IMR-90 (cell line): Measurements from ENCODE around the gene SLIT2. TPM values are rescaled to one million over a fixed set of nuclear protein-coding genes. Genes with fewer than 3 reads are reported as not detected.

ENCODE experiments used
- ATAC-seq: fragments of 200-7000 bp; cut with Tn5 transposase; 2 replicates; pipeline ENCODE4 v1.9.1; 2020; ENCODE audit warnings: low read depth, mild to moderate bottlenecking, moderate library complexity
- BruUV-seq: library from RNA; stranded (reverse); fragments of 400-500 nt; replicated peaks from 2 replicates; lab custom pipeline; 2021; lab: Mats Ljungman, UMichigan
- CTCF ChIA-PET: fragments of 300-600 bp; formaldehyde crosslinking; extraction: SDS; loops from one replicate; lab custom pipeline; 2021; ENCODE audit warnings: antibody characterized with exemption; lab: Yijun Ruan, JAX
- POLR2A ChIA-PET: fragments of 300-600 bp; sonication (Branson Sonifier 250); formaldehyde crosslinking; loops from one replicate; lab custom pipeline; 2022; ENCODE audit warnings: antibody characterized with exemption; ENCODE audit not compliant: unreplicated experiment; lab: Charles Lee
- DNase-seq: peaks from one replicate; pipeline ENCODE4 v3.0.0; 2013
- H2AFZ ChIP-seq: replicated peaks from 2 replicates; pipeline ENCODE3; 2013; ENCODE audit warnings: low read length, mild to moderate bottlenecking; ENCODE audit not compliant: poor library complexity
- H2AK5ac ChIP-seq: 2 replicates; pipeline ENCODE4 v1.6.1; 2013; ENCODE audit warnings: low read depth, low read length, inconsistent platforms
- H2AK9ac ChIP-seq: replicated peaks from 2 replicates; pipeline ENCODE3; 2013; ENCODE audit warnings: mild to moderate bottlenecking, low read depth, low read length, moderate library complexity; ENCODE audit not compliant: poor library complexity
- H2BK120ac ChIP-seq: 2 replicates; pipeline ENCODE4 v1.6.1; 2013; ENCODE audit warnings: low read depth, low read length, inconsistent platforms
- H2BK15ac ChIP-seq: 3 replicates; pipeline ENCODE4 v1.6.1; 2013; ENCODE audit warnings: low read depth, low read length, inconsistent platforms
- H2BK20ac ChIP-seq: 2 replicates; pipeline ENCODE4 v1.6.1; 2013; ENCODE audit warnings: low read depth, mild to moderate bottlenecking, inconsistent platforms, low read length, moderate library complexity
- H2BK5ac ChIP-seq: 2 replicates; pipeline ENCODE4 v1.6.1; 2013; ENCODE audit warnings: mild to moderate bottlenecking, low read depth, low read length, inconsistent platforms; ENCODE audit not compliant: poor library complexity, severe bottlenecking
- H3K14ac ChIP-seq: replicated peaks from 2 replicates; pipeline ENCODE4 v1.6.1; 2013; ENCODE audit warnings: low read depth, low read length, inconsistent platforms
- H3K18ac ChIP-seq: 2 replicates; pipeline ENCODE4 v1.6.1; 2013; ENCODE audit warnings: low read depth, low read length, control low read depth
- H3K23ac ChIP-seq: 2 replicates; pipeline ENCODE4 v1.6.1; 2013; ENCODE audit warnings: low read depth, low read length, inconsistent platforms
- H3K27ac ChIP-seq: 2 replicates; pipeline ENCODE4 v1.5.1; 2013; ENCODE audit warnings: mild to moderate bottlenecking, control low read depth, low read length; ENCODE audit not compliant: insufficient read depth
- H3K27me3 ChIP-seq: 2 replicates; pipeline ENCODE4 v1.6.1; 2013; ENCODE audit warnings: low read length; ENCODE audit not compliant: control insufficient read depth, insufficient read depth
- H3K36me3 ChIP-seq: 2 replicates; pipeline ENCODE4 v1.6.1; 2013; ENCODE audit warnings: low read length, mixed read lengths; ENCODE audit not compliant: control insufficient read depth, insufficient read depth
- H3K4ac ChIP-seq: 2 replicates; pipeline ENCODE4 v1.6.1; 2013; ENCODE audit warnings: low read depth, low read length, inconsistent platforms
- H3K4me1 ChIP-seq: 2 replicates; pipeline ENCODE4 v1.6.1; 2013; ENCODE audit warnings: low read length, mixed read lengths; ENCODE audit not compliant: control insufficient read depth, insufficient read depth
- H3K4me2 ChIP-seq: 2 replicates; pipeline ENCODE4 v1.6.1; 2013; ENCODE audit warnings: low read depth, mild to moderate bottlenecking, control low read depth, low read length, moderate library complexity
- H3K4me3 ChIP-seq: 2 replicates; pipeline ENCODE4 v1.5.1; 2013; ENCODE audit warnings: low read depth, mild to moderate bottlenecking, control low read depth, low read length, moderate library complexity; ENCODE audit not compliant: insufficient read depth
- H3K56ac ChIP-seq: 2 replicates; pipeline ENCODE4 v1.6.1; 2013; ENCODE audit warnings: low read length, inconsistent platforms; ENCODE audit not compliant: insufficient read depth; ENCODE audit errors: extremely low read depth
- H3K79me1 ChIP-seq, 2 experiments: 2 replicates each; pipeline ENCODE4 v1.6.1; 2013; ENCODE audit warnings: low read length in 2 of 2, inconsistent platforms in 1 of 2, low read depth in 1 of 2
- H3K9ac ChIP-seq: 2 replicates; pipeline ENCODE4 v1.6.1; 2013; ENCODE audit warnings: low read depth, low read length, control low read depth
- H3K9me1 ChIP-seq: 2 replicates; pipeline ENCODE4 v1.6.1; 2013; ENCODE audit warnings: low read length, inconsistent platforms; ENCODE audit not compliant: insufficient read depth
- H3K9me3 ChIP-seq: 2 replicates; pipeline ENCODE4 v1.6.1; 2013; ENCODE audit warnings: low read length; ENCODE audit not compliant: control insufficient read depth, insufficient read depth
- H4K20me1 ChIP-seq: 2 replicates; pipeline ENCODE4 v1.6.1; 2013; ENCODE audit warnings: low read length, inconsistent platforms; ENCODE audit not compliant: insufficient read depth
- H4K5ac ChIP-seq: 2 replicates; pipeline ENCODE4 v1.6.1; 2013; ENCODE audit warnings: mild to moderate bottlenecking, low read depth, low read length, control low read depth
- H4K8ac ChIP-seq, 2 experiments: 2 replicates each; pipeline ENCODE4 v1.6.1; 2013; ENCODE audit warnings: low read depth in 2 of 2, low read length in 2 of 2, control low read depth in 1 of 2, inconsistent platforms in 1 of 2
- H4K91ac ChIP-seq: 2 replicates; pipeline ENCODE4 v1.6.1; 2013; ENCODE audit warnings: low read depth, low read length, inconsistent platforms; ENCODE audit not compliant: insufficient read depth
- CEBPB ChIP-seq: IDR thresholded peaks from 2 replicates; pipeline ENCODE4 v1.6.1; 2012; ENCODE audit warnings: low read depth, low read length, improper control_type of control experiment
- MAZ ChIP-seq: IDR thresholded peaks from 2 replicates; pipeline ENCODE4 v1.6.1; 2012; ENCODE audit warnings: low read depth, mild to moderate bottlenecking, low read length, improper control_type of control experiment, moderate library complexity, borderline replicate concordance
- MXI1 ChIP-seq: IDR thresholded peaks from 2 replicates; pipeline ENCODE4 v1.6.1; 2012; ENCODE audit warnings: low read depth, mild to moderate bottlenecking, low read length, moderate library complexity, borderline replicate concordance
- RAD21 ChIP-seq: IDR thresholded peaks from 2 replicates; pipeline ENCODE4 v1.6.1; 2012; ENCODE audit warnings: low read length, improper control_type of control experiment
- SMC3 ChIP-seq: fragments of 150-350 bp; IDR thresholded peaks from 2 replicates; pipeline ENCODE4 v1.6.1; 2016; ENCODE audit warnings: low read depth, mild to moderate bottlenecking, antibody characterized with exemption, low read length, moderate library complexity
- WGBS, 2 experiments: methylation state at CpG; one replicate each; pipeline versions ENCODE4 v1.1.5 to v1.1.7; 2013; ENCODE audit warnings: missing lambda C conversion rate in 2 of 2; ENCODE audit not compliant: insufficient read length in 1 of 2; ENCODE audit errors: extremely low coverage in 2 of 2; 5-methylcytosine and 5-hydroxymethylcytosine counted together
- dilution Hi-C: fragments of 300-500 bp; cut with HindIII; formaldehyde crosslinking; loops from one replicate; pipeline ENCODE4 v1.14.3; 2018; ENCODE audit warnings: low sequenced_read_pairs; ENCODE audit not compliant: unreplicated experiment
- in situ Hi-C: fragments of 300-500 bp; cut with MboI; formaldehyde crosslinking; loops from 3 replicates; pipeline ENCODE4 v1.14.3; 2019; ENCODE audit warnings: low sequenced_read_pairs, inconsistent platforms, mixed read lengths
- intact Hi-C: fragments of 100-400 bp; cut with micrococcal nuclease; formaldehyde crosslinking; loops from 2 replicates; pipeline ENCODE4 v1.10.0; 2022
- polyA plus RNA-seq, 3 experiments: library from polyadenylated mRNA; depleted of rRNA; stranded (reverse); fragments of >200 nt; gene quantifications; 2 replicates each; pipeline ENCODE4 v1.2.3, GENCODE V29; 2012; ENCODE audit warnings: low replicate concordance in 1 of 3
- total RNA-seq: library from RNA; depleted of rRNA; stranded (reverse); fragments of >200 nt; gene quantifications from 2 replicates; pipeline ENCODE4 v1.2.3, GENCODE V29; 2012

Gene SLIT2
- total and polyA plus RNA-seq, 2 of the 4 experiments (the other 2 are of a cell fraction), result 13.6 to 14.3 TPM

DNA sequence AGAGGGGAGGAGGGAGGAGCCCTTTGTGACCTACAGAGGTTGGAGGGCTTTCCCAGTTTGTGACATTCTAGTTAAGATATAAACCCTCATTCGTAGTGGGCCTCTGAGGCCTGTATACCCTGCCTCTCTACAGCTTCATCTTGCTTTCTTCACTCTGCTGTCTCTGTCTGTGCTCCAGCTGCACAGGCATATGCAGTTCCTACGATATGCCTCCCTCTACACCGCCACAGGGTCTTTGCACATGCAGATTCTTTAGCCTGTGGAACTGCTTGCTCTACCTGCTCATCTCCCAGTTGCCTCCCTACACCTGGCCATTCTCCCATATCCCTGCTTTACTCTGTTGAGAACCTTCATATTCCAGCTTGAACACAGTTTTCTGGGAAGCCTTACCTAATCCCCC lies 38.1 kb downstream of the SLIT2 start:
- H2BK20ac ChIP-seq, result no peak overlapping the region
- no peaks in the 10 kb centered on the region for H3K27me3 ChIP-seq
- H2AK5ac ChIP-seq, result no peak overlapping the region
- H4K91ac ChIP-seq, result no peak overlapping the region
- DNase-seq (no peak), ATAC-seq (no peak)
- in situ Hi-C loops (no loop called here), intact Hi-C loops (no loop called here), dilution Hi-C loops (no loop called here)
- no peak overlapping the region for H2BK15ac ChIP-seq
- no peaks in the 10 kb centered on the region for H3K9me3 ChIP-seq
- H4K5ac ChIP-seq, result no peak overlapping the region
- TF ChIP-seq CEBPB (no peak), MXI1 (no peak), MAZ (no peak), SMC3 (no peak), RAD21 (no peak)
- no peak overlapping the region for H4K8ac ChIP-seq
- no peak overlapping the region for H3K56ac ChIP-seq
- BruUV-seq, result no TSS peak
- H4K20me1 ChIP-seq, result no peaks in the 10 kb centered on the region
- no peak overlapping the region for H3K4me2 ChIP-seq
- no peak overlapping the region for H2AK9ac ChIP-seq
- no CpG with 5 or more reads among the region's 3 CpGs for WGBS, 2 experiments
- ChIA-PET CTCF (interaction anchor here (1.6 kb wide), 1 partner anchor 11 kb away, joined by 4 read pairs; no protein-coding TSS in a partner anchor), POLR2A (no interaction called here)
- no peak overlapping the region for H2AFZ ChIP-seq
- no peaks in the 10 kb centered on the region for H3K36me3 ChIP-seq
- no peaks in the 10 kb centered on the region for H3K4me1 ChIP-seq
- H3K4me3 ChIP-seq, result no peak overlapping the region
- no peak overlapping the region for H3K14ac ChIP-seq
- no peak overlapping the region for H2BK5ac ChIP-seq
- no peak overlapping the region for H3K23ac ChIP-seq
- no peak overlapping the region for H3K27ac ChIP-seq
- H3K9ac ChIP-seq, result no peak overlapping the region
- no peak overlapping the region for H3K18ac ChIP-seq
- H3K4ac ChIP-seq, result no peak overlapping the region
- no peaks in the 10 kb centered on the region for H3K79me1 ChIP-seq
- H3K9me1 ChIP-seq, result no peaks in the 10 kb centered on the region; the same call in 1 of the 2 replicates
- H2BK120ac ChIP-seq, result no peak overlapping the region
